Panc1 (cell line): Measurements from ENCODE around the gene GRK6.

Experiments used
- REST ChIP-seq, 2 experiments: IDR thresholded peaks; 2 replicates each; pipeline ENCODE4 v1.6.1; 2011 to 2012; ENCODE audit warnings: low read depth in 2 of 2, control low read depth in 1 of 2, low read length in 1 of 2, mild to moderate bottlenecking in 1 of 2, moderate library complexity in 1 of 2; ENCODE audit not compliant: insufficient read depth in 1 of 2
- TF ChIP-seq, protein P1 (sequence below): fragments of 450-650 bp; IDR thresholded peaks from 2 replicates; pipeline ENCODE4 v1.5.1; 2017; ENCODE audit warnings: mild to moderate bottlenecking

DNA sequence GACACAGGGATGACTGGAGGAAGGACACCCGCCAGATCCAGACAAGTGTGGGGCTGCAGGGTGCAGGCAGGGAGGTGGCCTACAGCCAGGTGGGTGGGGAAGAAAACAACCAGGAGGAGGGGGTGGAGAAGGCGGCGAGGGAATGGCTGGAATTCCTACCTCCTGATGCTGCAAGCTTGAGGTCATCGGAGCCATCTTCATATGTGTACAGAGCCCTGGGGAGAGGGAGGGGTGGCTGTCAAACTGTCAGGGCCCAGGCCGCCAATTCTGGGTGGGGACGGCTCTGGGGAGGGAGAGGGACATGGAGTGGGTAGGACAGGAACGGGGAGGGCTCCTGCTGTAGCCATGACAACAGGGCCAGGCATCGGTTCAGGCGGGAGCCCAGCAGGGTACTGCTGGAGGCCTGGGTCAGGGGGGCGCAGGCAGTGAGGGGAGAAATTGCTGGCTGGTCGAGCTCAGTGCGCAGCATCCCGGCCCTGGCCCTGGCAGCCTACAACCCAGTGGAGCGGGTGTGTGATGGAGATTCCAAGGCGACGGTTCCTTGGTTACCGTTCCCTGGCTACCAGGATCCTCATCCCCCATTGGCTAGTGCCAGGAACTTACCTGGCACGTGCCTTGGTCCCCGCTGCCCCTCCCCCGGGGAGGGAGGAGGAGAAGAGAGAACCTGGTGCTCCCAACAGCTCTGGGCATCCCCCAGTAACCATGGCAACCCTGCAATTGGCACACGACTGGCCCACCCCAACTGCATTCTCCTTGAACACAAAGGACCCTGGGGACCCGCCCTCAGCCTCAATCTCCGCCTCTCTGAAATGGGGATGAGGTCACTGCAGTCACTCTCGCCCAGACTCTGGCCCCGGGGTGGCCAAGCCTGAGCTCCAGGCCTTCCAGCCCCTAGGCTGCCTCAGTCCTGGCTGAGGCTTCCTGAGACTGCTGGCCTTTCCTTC lies 42.5 kb downstream of the GRK6 start:
- TF ChIP-seq, protein P1, sequence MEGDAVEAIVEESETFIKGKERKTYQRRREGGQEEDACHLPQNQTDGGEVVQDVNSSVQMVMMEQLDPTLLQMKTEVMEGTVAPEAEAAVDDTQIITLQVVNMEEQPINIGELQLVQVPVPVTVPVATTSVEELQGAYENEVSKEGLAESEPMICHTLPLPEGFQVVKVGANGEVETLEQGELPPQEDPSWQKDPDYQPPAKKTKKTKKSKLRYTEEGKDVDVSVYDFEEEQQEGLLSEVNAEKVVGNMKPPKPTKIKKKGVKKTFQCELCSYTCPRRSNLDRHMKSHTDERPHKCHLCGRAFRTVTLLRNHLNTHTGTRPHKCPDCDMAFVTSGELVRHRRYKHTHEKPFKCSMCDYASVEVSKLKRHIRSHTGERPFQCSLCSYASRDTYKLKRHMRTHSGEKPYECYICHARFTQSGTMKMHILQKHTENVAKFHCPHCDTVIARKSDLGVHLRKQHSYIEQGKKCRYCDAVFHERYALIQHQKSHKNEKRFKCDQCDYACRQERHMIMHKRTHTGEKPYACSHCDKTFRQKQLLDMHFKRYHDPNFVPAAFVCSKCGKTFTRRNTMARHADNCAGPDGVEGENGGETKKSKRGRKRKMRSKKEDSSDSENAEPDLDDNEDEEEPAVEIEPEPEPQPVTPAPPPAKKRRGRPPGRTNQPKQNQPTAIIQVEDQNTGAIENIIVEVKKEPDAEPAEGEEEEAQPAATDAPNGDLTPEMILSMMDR, result no peak
- no peak for TF ChIP-seq REST (IDR thresholded peaks at IDR 0.05; ENCODE audit: insufficient read depth in 1 of 2, low read depth in 2 of 2, low read length in 1 of 2)
